Nephron progenitor cell (in vitro differentiated cells): ENCODE results near the gene BCL7C.

Experiments
- DNase-seq: peaks from one replicate; pipeline ENCODE4 v3.0.0; 2021
- H3K27ac Mint-ChIP-seq: 2 replicates; pipeline ENCODE4 v1.8.0; 2021; ENCODE audit warnings: mild to moderate bottlenecking, moderate library complexity, mixed read lengths
- H3K27me3 Mint-ChIP-seq: 2 replicates; pipeline ENCODE4 v1.8.0; 2021; ENCODE audit warnings: mild to moderate bottlenecking, low read depth, mixed read lengths; ENCODE audit not compliant: poor library complexity
- H3K36me3 Mint-ChIP-seq: 2 replicates; pipeline ENCODE4 v1.8.0; 2021; ENCODE audit warnings: low read depth, mixed read lengths
- H3K4me1 Mint-ChIP-seq: 2 replicates; pipeline ENCODE4 v1.8.0; 2021; ENCODE audit warnings: mixed read lengths
- H3K4me3 Mint-ChIP-seq: 2 replicates; pipeline ENCODE4 v1.8.0; 2021; ENCODE audit warnings: mild to moderate bottlenecking, moderate library complexity, mixed read lengths
- H3K9me3 Mint-ChIP-seq: 2 replicates; pipeline ENCODE4 v1.8.0; 2021; ENCODE audit warnings: mild to moderate bottlenecking, moderate library complexity, mixed read lengths
- CTCF ChIP-seq: fragments of 200-600 bp; sonication (generic); IDR thresholded peaks from 2 replicates; pipeline ENCODE4 v1.5.0; 2021; ENCODE audit warnings: antibody characterized with exemption

The BCL7C gene

GRCh38 chr16:30838876-30839471, 54.9 kb downstream of the BCL7C start:
- Mint-ChIP-seq H3K4me3 (no peak overlapping the region), H3K36me3 (peaks cover 12% of the 10 kb centered on the region), H3K27ac (no peak overlapping the region), H3K4me1 (peaks cover 12% of the 10 kb centered on the region), H3K27me3 (peaks cover 12% of the 10 kb centered on the region), H3K9me3 (peaks cover 25% of the 10 kb centered on the region)
- no peak for TF ChIP-seq CTCF
- no peak for DNase-seq

GRCh38 chr16:30837904-30838303, 56.0 kb downstream of the BCL7C start:
- Mint-ChIP-seq H3K27me3 (peaks cover 9% of the 10 kb centered on the region), H3K4me3 (no peak overlapping the region), H3K36me3 (peaks cover 20% of the 10 kb centered on the region), H3K27ac (peak overlapping the region; percentile 64), H3K9me3 (peaks cover 22% of the 10 kb centered on the region), H3K4me1 (peaks cover 12% of the 10 kb centered on the region)
- no peak for DNase-seq
- TF ChIP-seq CTCF: no peak
